Liver (tissue), 9 donors: ENCODE data around the gene AHR. TPM values are rescaled to one million over a fixed set of nuclear protein-coding genes. Genes with fewer than 3 reads are reported as not detected.
A peak's percentile ranks its signal among the peaks of the same experiment; 100 is the strongest.

ENCODE experiments used
- DNase-seq: peaks from one replicate; pipeline ENCODE4 v3.0.0-alpha.2; 2017; ENCODE audit warnings: low spot score
- H3K27ac ChIP-seq, 2 donors: one replicate each; pipeline ENCODE4 v1.7.0; 2013; ENCODE audit warnings: inconsistent platforms in 2 of 2, low read length in 2 of 2, control low read depth in 1 of 2, low read depth in 1 of 2, mild to moderate bottlenecking in 1 of 2
- H3K27me3 ChIP-seq, 4 donors: one replicate each; pipeline versions ENCODE4 v1.6.1 to v1.7.0; 2013; ENCODE audit warnings: low read length in 3 of 4, inconsistent platforms in 1 of 4, mild to moderate bottlenecking in 1 of 4, moderate library complexity in 1 of 4; ENCODE audit not compliant: control insufficient read depth in 4 of 4, insufficient read depth in 4 of 4
- H3K36me3 ChIP-seq, 4 donors: one replicate each; pipeline versions ENCODE4 v1.6.1 to v1.7.0; 2013; ENCODE audit warnings: low read length in 3 of 4, mild to moderate bottlenecking in 3 of 4, low read depth in 1 of 4, moderate library complexity in 1 of 4; ENCODE audit not compliant: control insufficient read depth in 4 of 4, insufficient read depth in 3 of 4
- H3K4me1 ChIP-seq, 4 donors: one replicate each; pipeline versions ENCODE4 v1.6.1 to v1.7.0; 2013; ENCODE audit warnings: low read length in 3 of 4, mild to moderate bottlenecking in 3 of 4, moderate library complexity in 1 of 4; ENCODE audit not compliant: control insufficient read depth in 4 of 4, insufficient read depth in 4 of 4
- H3K4me3 ChIP-seq, 3 donors: one replicate each; pipeline versions ENCODE4 v1.6.1 to v1.7.0; 2013; ENCODE audit warnings: low read length in 3 of 3, control low read depth in 1 of 3, low read depth in 1 of 3, mild to moderate bottlenecking in 1 of 3
- H3K9ac ChIP-seq, 2 donors: one replicate each; pipeline ENCODE4 v1.7.0; 2013; ENCODE audit warnings: low read length in 2 of 2, mild to moderate bottlenecking in 2 of 2, moderate library complexity in 2 of 2, control low read depth in 1 of 2, low read depth in 1 of 2
- H3K9me3 ChIP-seq, 4 donors: one replicate each; pipeline versions ENCODE4 v1.6.1 to v1.7.0; 2013; ENCODE audit warnings: low read length in 3 of 4; ENCODE audit not compliant: control insufficient read depth in 4 of 4
- ATF3 ChIP-seq: IDR thresholded peaks from 2 replicates; pipeline ENCODE4 v1.6.1; 2016; ENCODE audit warnings: antibody characterized with exemption
- CTCF ChIP-seq: fragments of 150-350 bp; IDR thresholded peaks from 2 replicates; pipeline ENCODE4 v1.5.1; 2017; ENCODE audit warnings: improper control_type of control experiment, low read depth, low read length; ENCODE audit not compliant: missing input control
- EGR1 ChIP-seq, 2 donors: IDR thresholded peaks; 2 replicates each; pipeline ENCODE4 v1.6.1; 2016 to 2018; ENCODE audit warnings: antibody characterized with exemption in 2 of 2, low read depth in 2 of 2
- FOXA1 ChIP-seq: IDR thresholded peaks from 2 replicates; pipeline ENCODE4 v1.6.1; 2016; ENCODE audit warnings: antibody characterized with exemption
- FOXA2 ChIP-seq: IDR thresholded peaks from 2 replicates; pipeline ENCODE4 v1.6.1; 2016; ENCODE audit warnings: antibody characterized with exemption
- GABPA ChIP-seq, 2 donors: IDR thresholded peaks in 1 of 2; conservative IDR thresholded peaks in 1 of 2; 2 replicates each; pipeline ENCODE4 v1.6.1; 2016; ENCODE audit warnings: antibody characterized with exemption in 2 of 2, mild to moderate bottlenecking in 1 of 2, moderate library complexity in 1 of 2
- HNF4A ChIP-seq, 2 donors: conservative IDR thresholded peaks; 2 replicates each; pipeline ENCODE4 v1.6.1; 2016; ENCODE audit warnings: antibody characterized with exemption in 2 of 2, mild to moderate bottlenecking in 2 of 2
- HNF4G ChIP-seq: IDR thresholded peaks from 2 replicates; pipeline ENCODE4 v1.6.1; 2016; ENCODE audit warnings: antibody characterized with exemption
- JUND ChIP-seq, 2 donors: IDR thresholded peaks; 2 replicates each; pipeline ENCODE4 v1.6.1; 2016; ENCODE audit warnings: antibody characterized with exemption in 2 of 2
- NR2F2 ChIP-seq: IDR thresholded peaks from 2 replicates; pipeline ENCODE4 v1.6.1; 2016; ENCODE audit warnings: antibody characterized with exemption
- RAD21 ChIP-seq, 2 donors: IDR thresholded peaks; 2 replicates each; pipeline ENCODE4 v1.6.1; 2016; ENCODE audit warnings: antibody characterized with exemption in 2 of 2, mild to moderate bottlenecking in 2 of 2
- RXRA ChIP-seq, 2 donors: IDR thresholded peaks; 2 replicates each; pipeline ENCODE4 v1.6.1; 2017 to 2018; ENCODE audit warnings: antibody characterized with exemption in 2 of 2, mild to moderate bottlenecking in 1 of 2
- SP1 ChIP-seq: IDR thresholded peaks from 2 replicates; pipeline ENCODE4 v1.6.1; 2018; ENCODE audit warnings: antibody characterized with exemption, mild to moderate bottlenecking
- TAF1 ChIP-seq: conservative IDR thresholded peaks from 2 replicates; pipeline ENCODE4 v1.6.1; 2016; ENCODE audit warnings: antibody characterized with exemption, mild to moderate bottlenecking
- YY1 ChIP-seq: IDR thresholded peaks from 2 replicates; pipeline ENCODE4 v1.6.1; 2016; ENCODE audit warnings: antibody characterized with exemption, mild to moderate bottlenecking
- WGBS: extraction: QIAGEN DNeasy Blood & Tissue Kit; methylation state at CpG from one replicate; pipeline ENCODE4 v1.1.7; 2013; 5-methylcytosine and 5-hydroxymethylcytosine counted together
- polyA plus RNA-seq, 2 donors: library from polyadenylated mRNA; stranded (reverse) in 1 of 2; unstranded in 1 of 2; fragments of 200-250 nt in 1 of 2; fragments of >200 nt in 1 of 2; fragmentation: Nextera tagmentation in 1 of 2; extraction: Ambion mirVana in 1 of 2; gene quantifications; one replicate each; pipeline versions ENCODE4 v1.2.1 to v1.2.3, GENCODE V29; 2013 to 2015
- total RNA-seq, 2 donors: library from RNA; depleted of rRNA; stranded (reverse); fragments of >200 nt; gene quantifications; one replicate each; pipeline ENCODE4 v1.2.3, GENCODE V29; 2014
- TF ChIP-seq, protein P1 (sequence below): IDR thresholded peaks from 2 replicates; pipeline ENCODE4 v1.6.1; 2016; ENCODE audit warnings: antibody characterized with exemption, mild to moderate bottlenecking
- TF ChIP-seq, protein P2 (sequence below): IDR thresholded peaks from 2 replicates; pipeline ENCODE4 v1.6.1; 2016; ENCODE audit warnings: antibody characterized with exemption
- TF ChIP-seq, protein P3 (sequence below): IDR thresholded peaks from 2 replicates; pipeline ENCODE4 v1.6.1; 2016; ENCODE audit warnings: antibody characterized with exemption
- donor health status: healthy.
- donor health status: healthy.
- donor health status: healthy.
- donor health status: healthy.
- donor health status: healthy.

AHR gene
- total and polyA plus RNA-seq, 4 donors, result 9.9 to 61.2 (median 20.1) TPM

DNA sequence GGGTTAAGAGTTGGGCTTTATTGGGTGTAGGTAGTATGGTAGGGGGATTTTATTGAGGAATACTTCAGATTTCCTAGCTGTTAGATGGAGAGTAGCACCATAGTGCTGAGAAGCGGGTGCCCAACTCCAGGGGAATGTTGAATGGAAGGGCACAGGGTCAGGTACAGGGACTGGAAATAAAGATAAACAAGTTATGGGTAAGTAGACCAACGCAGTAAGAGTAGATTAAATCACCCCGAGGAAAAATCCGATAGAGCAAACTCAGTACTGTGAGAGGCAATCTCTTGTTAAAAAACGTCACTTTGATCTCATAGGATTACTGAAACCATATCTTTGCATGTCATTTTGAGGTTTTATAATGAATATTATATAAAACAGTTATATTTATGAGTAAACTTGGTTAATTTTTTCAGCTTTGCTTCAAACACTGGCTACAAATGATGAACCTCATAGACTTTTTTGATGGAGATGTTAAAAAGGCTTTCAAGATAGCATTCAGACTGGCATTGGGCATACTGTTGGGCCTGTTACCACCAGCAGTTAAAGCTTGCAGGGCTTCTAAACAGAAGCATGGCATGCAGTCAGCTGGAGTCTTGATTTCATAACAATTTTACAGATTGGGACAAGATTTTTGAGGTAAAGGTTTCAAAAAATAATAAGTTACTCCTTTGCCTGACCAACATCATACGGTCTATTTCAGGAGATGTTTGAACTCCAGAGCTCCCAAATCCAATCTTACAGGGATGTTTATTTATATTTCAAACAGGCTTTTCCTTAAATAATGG lies 7.1 kb downstream of the AHR start:
- H3K4me3 ChIP-seq, result peak overlapping the region in 1 of 3 donors; percentile 5
- peaks cover 11 to 52% (median 28%) of the 10 kb centered on the region in 4 donors for H3K4me1 ChIP-seq
- no peak for DNase-seq
- TF ChIP-seq HNF4G (no peak), EGR1 (IDR thresholded peaks at IDR 0.05; ENCODE audit: low read depth in 2 of 2) (no peak), JUND (IDR thresholded peaks at IDR 0.05) (no peak), CTCF (no peak)
- no peaks in the 10 kb centered on the region for H3K36me3 ChIP-seq
- 37% methylated on average over 6 of the region's 6 CpGs for WGBS
- peak overlapping the region; percentile 11 to 53 for H3K9ac ChIP-seq
- no peaks in the 10 kb centered on the region for H3K9me3 ChIP-seq
- peak overlapping the region; percentile 90 to 93 for H3K27ac ChIP-seq
- no peaks in the 10 kb centered on the region for H3K27me3 ChIP-seq

- no peaks in the 10 kb centered on the region for H3K27me3 ChIP-seq
- 6% methylated on average over 1 of the region's 1 CpG for WGBS
These were observed 8.5 kb downstream of the AHR start for GRCh38 chr7:17307000-17307399.

More at GRCh38 chr7:17307000-17307399, 8.5 kb downstream of the AHR start:
- TF ChIP-seq, protein P1, sequence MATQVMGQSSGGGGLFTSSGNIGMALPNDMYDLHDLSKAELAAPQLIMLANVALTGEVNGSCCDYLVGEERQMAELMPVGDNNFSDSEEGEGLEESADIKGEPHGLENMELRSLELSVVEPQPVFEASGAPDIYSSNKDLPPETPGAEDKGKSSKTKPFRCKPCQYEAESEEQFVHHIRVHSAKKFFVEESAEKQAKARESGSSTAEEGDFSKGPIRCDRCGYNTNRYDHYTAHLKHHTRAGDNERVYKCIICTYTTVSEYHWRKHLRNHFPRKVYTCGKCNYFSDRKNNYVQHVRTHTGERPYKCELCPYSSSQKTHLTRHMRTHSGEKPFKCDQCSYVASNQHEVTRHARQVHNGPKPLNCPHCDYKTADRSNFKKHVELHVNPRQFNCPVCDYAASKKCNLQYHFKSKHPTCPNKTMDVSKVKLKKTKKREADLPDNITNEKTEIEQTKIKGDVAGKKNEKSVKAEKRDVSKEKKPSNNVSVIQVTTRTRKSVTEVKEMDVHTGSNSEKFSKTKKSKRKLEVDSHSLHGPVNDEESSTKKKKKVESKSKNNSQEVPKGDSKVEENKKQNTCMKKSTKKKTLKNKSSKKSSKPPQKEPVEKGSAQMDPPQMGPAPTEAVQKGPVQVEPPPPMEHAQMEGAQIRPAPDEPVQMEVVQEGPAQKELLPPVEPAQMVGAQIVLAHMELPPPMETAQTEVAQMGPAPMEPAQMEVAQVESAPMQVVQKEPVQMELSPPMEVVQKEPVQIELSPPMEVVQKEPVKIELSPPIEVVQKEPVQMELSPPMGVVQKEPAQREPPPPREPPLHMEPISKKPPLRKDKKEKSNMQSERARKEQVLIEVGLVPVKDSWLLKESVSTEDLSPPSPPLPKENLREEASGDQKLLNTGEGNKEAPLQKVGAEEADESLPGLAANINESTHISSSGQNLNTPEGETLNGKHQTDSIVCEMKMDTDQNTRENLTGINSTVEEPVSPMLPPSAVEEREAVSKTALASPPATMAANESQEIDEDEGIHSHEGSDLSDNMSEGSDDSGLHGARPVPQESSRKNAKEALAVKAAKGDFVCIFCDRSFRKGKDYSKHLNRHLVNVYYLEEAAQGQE, result no peak
- peak; percentile 49 for TF ChIP-seq YY1
- TF ChIP-seq FOXA2, result peak; percentile 82
- peak; percentile 48 for TF ChIP-seq FOXA1
- TF ChIP-seq, protein P2, sequence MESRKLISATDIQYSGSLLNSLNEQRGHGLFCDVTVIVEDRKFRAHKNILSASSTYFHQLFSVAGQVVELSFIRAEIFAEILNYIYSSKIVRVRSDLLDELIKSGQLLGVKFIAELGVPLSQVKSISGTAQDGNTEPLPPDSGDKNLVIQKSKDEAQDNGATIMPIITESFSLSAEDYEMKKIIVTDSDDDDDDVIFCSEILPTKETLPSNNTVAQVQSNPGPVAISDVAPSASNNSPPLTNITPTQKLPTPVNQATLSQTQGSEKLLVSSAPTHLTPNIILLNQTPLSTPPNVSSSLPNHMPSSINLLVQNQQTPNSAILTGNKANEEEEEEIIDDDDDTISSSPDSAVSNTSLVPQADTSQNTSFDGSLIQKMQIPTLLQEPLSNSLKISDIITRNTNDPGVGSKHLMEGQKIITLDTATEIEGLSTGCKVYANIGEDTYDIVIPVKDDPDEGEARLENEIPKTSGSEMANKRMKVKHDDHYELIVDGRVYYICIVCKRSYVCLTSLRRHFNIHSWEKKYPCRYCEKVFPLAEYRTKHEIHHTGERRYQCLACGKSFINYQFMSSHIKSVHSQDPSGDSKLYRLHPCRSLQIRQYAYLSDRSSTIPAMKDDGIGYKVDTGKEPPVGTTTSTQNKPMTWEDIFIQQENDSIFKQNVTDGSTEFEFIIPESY, result peak; percentile 31
- peak in 1 of 2 donors; percentile 54 for TF ChIP-seq RXRA (IDR thresholded peaks at IDR 0.05)
- no peak for TF ChIP-seq EGR1 (IDR thresholded peaks at IDR 0.05; ENCODE audit: low read depth in 2 of 2)
- TF ChIP-seq RAD21 (IDR thresholded peaks at IDR 0.05), result peak; percentile 38 to 54
- TF ChIP-seq SP1, result no peak
- no peak for TF ChIP-seq NR2F2
- peak in 1 of 2 donors; percentile 38 for TF ChIP-seq JUND (IDR thresholded peaks at IDR 0.05)
- no peak for TF ChIP-seq TAF1
- no peak for TF ChIP-seq ATF3
- no peak for TF ChIP-seq GABPA (IDR thresholded peaks at IDR 0.05 in 1 of 2, conservative IDR thresholded peaks at IDR 0.05 in 1 of 2)
- TF ChIP-seq, protein P3, sequence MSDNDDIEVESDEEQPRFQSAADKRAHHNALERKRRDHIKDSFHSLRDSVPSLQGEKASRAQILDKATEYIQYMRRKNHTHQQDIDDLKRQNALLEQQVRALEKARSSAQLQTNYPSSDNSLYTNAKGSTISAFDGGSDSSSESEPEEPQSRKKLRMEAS, result peak; percentile 58
- no peak for TF ChIP-seq HNF4G
- TF ChIP-seq HNF4A (conservative IDR thresholded peaks at IDR 0.05), result peak; percentile 11 to 56
- TF ChIP-seq CTCF, result no peak
- H3K9me3 ChIP-seq, result no peaks in the 10 kb centered on the region
- peaks cover 11 to 49% (median 28%) of the 10 kb centered on the region in 4 donors for H3K4me1 ChIP-seq
- peak overlapping the region; percentile 80 to 98 for H3K9ac ChIP-seq
- DNase-seq, result no peak
- peaks cover 0 to 5% (median 3%) of the 10 kb centered on the region in 4 donors for H3K36me3 ChIP-seq
- H3K27ac ChIP-seq, result peak overlapping the region; percentile 90 to 93
- peak overlapping the region; percentile 36 to 87 (median 51) for H3K4me3 ChIP-seq
